Natural killer cell (primary cell): ENCODE data around the gene COL15A1. TPM values are rescaled to one million over a fixed set of nuclear protein-coding genes. Genes with fewer than 3 reads are reported as not detected.

Source experiments
- ATAC-seq, 3 donors: fragments of 150-1000 bp in 2 of 3; fragments of 200-7000 bp in 1 of 3; cut with Tn5 transposase; 1 replicate in 1 of 3; 2 replicates in 2 of 3; pipeline ENCODE4 v1.10.0; 2021; ENCODE audit warnings: mild to moderate bottlenecking in 2 of 3, moderate library complexity in 2 of 3
- DNase-seq, 2 donors: peaks; one replicate each; pipeline versions ENCODE4 v3.0.0 to v3.0.0-alpha.2; 2013 to 2021; ENCODE audit warnings: mixed read lengths in 1 of 2
- H3K27ac ChIP-seq: one replicate; pipeline ENCODE4 v1.5.1; 2013; ENCODE audit warnings: mild to moderate bottlenecking, low read length
- H3K27me3 ChIP-seq: one replicate; pipeline ENCODE4 v1.6.1; 2013; ENCODE audit warnings: low read length; ENCODE audit not compliant: control insufficient read depth, insufficient read depth
- H3K36me3 ChIP-seq: one replicate; pipeline ENCODE4 v1.6.1; 2013; ENCODE audit warnings: low read length; ENCODE audit not compliant: control insufficient read depth, insufficient read depth
- H3K4me1 ChIP-seq: one replicate; pipeline ENCODE4 v1.6.1; 2013; ENCODE audit warnings: low read length; ENCODE audit not compliant: control insufficient read depth, insufficient read depth
- H3K4me3 ChIP-seq: one replicate; pipeline ENCODE4 v1.5.1; 2013; ENCODE audit warnings: low read length
- H3K9me3 ChIP-seq: one replicate; pipeline ENCODE4 v1.6.1; 2013; ENCODE audit warnings: low read length; ENCODE audit not compliant: control insufficient read depth, insufficient read depth
- H3K27ac Mint-ChIP-seq, 2 donors: one replicate each; pipeline ENCODE4 v1.8.0; 2022; ENCODE audit warnings: mild to moderate bottlenecking in 2 of 2, mixed read lengths in 2 of 2, moderate library complexity in 1 of 2
- H3K27me3 Mint-ChIP-seq, 2 donors: one replicate each; pipeline ENCODE4 v1.8.0; 2022; ENCODE audit warnings: low read depth in 2 of 2, mixed read lengths in 2 of 2
- H3K36me3 Mint-ChIP-seq: one replicate; pipeline ENCODE4 v1.8.0; 2022; ENCODE audit warnings: mixed read lengths
- H3K4me1 Mint-ChIP-seq, 2 donors: one replicate each; pipeline ENCODE4 v1.8.0; 2022; ENCODE audit warnings: mixed read lengths in 2 of 2
- H3K4me3 Mint-ChIP-seq: one replicate; pipeline ENCODE4 v1.8.0; 2022; ENCODE audit warnings: mild to moderate bottlenecking, moderate library complexity, mixed read lengths
- H3K9me3 Mint-ChIP-seq, 2 donors: one replicate each; pipeline ENCODE4 v1.8.0; 2022; ENCODE audit warnings: mixed read lengths in 2 of 2
- WGBS: methylation state at CpG from one replicate; pipeline ENCODE4 v1.1.7; 2013; ENCODE audit warnings: missing lambda C conversion rate; ENCODE audit not compliant: insufficient coverage; 5-methylcytosine and 5-hydroxymethylcytosine counted together
- intact Hi-C: fragments of 100-400 bp; cut with micrococcal nuclease; formaldehyde crosslinking; loops from one replicate; pipeline ENCODE4 v1.14.2; 2022
- total RNA-seq, 4 donors: library from RNA; stranded (reverse); fragments of 120-200 nt in 1 of 4; gene quantifications; one replicate each; pipeline versions ENCODE4 v1.2.3 to v1.2.4, GENCODE V29; 2013 to 2022
- TF ChIP-seq, protein P1 (sequence below): fragments of 200-600 bp; IDR thresholded peaks from one replicate; pipeline ENCODE4 v1.8.0; 2022; ENCODE audit warnings: antibody characterized with exemption

Gene COL15A1
- total RNA-seq, 3 donors from 2014 or later (not counting 1 experiment from before 2014, with no cell fraction given), result 0.18 to 0.82 (median 0.19) TPM

DNA sequence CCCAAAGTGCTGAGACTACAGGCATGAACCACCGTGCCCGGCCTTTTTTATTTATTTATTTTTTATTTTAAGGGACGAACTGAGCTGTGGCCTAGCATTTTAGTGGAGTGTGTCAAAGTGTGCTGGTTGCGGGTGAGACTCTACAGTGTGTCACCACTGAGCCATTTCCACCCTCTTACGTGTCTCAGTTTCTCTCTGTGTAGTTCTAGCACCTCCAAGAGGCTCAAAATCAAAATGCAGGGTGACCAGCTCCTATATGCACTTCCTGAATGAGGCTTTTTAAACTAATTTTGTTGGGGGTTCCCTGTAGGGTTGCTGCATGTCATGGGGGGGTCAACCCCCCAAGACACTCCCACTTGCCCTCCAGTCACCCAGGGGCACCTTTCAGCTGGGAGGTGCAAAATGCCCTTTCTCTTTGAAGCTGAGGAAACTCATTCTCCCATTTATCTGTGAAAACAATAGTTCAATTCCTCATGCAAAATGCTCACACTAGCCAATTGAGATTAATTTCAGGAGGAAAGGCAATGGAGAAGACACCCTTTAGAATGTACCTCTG, 69.3 kb downstream of the COL15A1 start:
- peaks cover 34 to 36% of the 10 kb centered on the region in 2 donors for H3K4me1 Mint-ChIP-seq
- no peaks in the 10 kb centered on the region for H3K27me3 Mint-ChIP-seq
- Histone ChIP-seq H3K4me1 (peaks cover 7% of the 10 kb centered on the region), H3K9me3 (peaks cover 3% of the 10 kb centered on the region), H3K36me3 (no peaks in the 10 kb centered on the region), H3K27me3 (no peaks in the 10 kb centered on the region), H3K27ac (peak overlapping the region; percentile 79), H3K4me3 (no peak overlapping the region)
- peak in 1 of 2 donors; percentile 54 for DNase-seq
- intact Hi-C loops, result loop anchor here (1.0 to 2.0 kb wide), 2 partner anchors 38 to 164 kb away; no protein-coding TSS in a partner anchor
- TF ChIP-seq, protein P1, sequence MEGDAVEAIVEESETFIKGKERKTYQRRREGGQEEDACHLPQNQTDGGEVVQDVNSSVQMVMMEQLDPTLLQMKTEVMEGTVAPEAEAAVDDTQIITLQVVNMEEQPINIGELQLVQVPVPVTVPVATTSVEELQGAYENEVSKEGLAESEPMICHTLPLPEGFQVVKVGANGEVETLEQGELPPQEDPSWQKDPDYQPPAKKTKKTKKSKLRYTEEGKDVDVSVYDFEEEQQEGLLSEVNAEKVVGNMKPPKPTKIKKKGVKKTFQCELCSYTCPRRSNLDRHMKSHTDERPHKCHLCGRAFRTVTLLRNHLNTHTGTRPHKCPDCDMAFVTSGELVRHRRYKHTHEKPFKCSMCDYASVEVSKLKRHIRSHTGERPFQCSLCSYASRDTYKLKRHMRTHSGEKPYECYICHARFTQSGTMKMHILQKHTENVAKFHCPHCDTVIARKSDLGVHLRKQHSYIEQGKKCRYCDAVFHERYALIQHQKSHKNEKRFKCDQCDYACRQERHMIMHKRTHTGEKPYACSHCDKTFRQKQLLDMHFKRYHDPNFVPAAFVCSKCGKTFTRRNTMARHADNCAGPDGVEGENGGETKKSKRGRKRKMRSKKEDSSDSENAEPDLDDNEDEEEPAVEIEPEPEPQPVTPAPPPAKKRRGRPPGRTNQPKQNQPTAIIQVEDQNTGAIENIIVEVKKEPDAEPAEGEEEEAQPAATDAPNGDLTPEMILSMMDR, result peak; percentile 49
- H3K36me3 Mint-ChIP-seq, result no peaks in the 10 kb centered on the region
- ATAC-seq, result peak; percentile 88 to 97 (median 95)
- H3K27ac Mint-ChIP-seq, result peak overlapping the region; percentile 86 to 94
- WGBS, result 66% methylated on average over 5 of the region's 5 CpGs
- H3K4me3 Mint-ChIP-seq, result peak overlapping the region; percentile 71
- H3K9me3 Mint-ChIP-seq, result no peaks in the 10 kb centered on the region

DNA sequence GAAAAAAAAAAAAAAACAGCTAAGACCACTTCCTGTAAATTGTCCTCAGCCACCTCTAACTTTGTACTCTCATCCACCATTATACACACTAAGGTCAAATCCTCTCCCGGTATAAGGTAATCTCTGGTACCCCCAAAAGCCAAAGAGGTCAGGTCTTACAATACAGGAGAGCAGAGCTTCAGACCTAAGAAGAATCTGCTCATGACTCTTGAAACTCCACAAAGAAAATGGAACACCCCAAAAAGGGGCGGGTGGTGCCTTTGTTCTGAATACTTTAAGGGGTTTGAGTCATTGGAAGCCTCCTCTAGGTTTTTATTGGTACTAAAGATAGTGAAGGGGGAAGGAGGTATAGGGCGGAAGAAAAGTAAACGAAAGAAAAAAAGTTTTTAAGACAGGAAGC, 69.8 kb downstream of the COL15A1 start:
- peak in 1 of 2 donors; percentile 43 for DNase-seq
- ATAC-seq, result peak; percentile 36 to 38 (median 37)
- Histone ChIP-seq H3K4me3 (no peak overlapping the region), H3K36me3 (no peaks in the 10 kb centered on the region), H3K9me3 (peaks cover 3% of the 10 kb centered on the region), H3K27me3 (no peaks in the 10 kb centered on the region), H3K27ac (peak overlapping the region; percentile 79), H3K4me1 (peaks cover 7% of the 10 kb centered on the region)
- H3K4me3 Mint-ChIP-seq, result peak overlapping the region; percentile 71
- TF ChIP-seq, protein P1, result no peak
- intact Hi-C loops, result loop anchor here (1.0 to 2.0 kb wide), 2 partner anchors 38 to 165 kb away; no protein-coding TSS in a partner anchor
- H3K27ac Mint-ChIP-seq, result peak overlapping the region; percentile 86 to 94
- H3K9me3 Mint-ChIP-seq, result no peaks in the 10 kb centered on the region
- no peaks in the 10 kb centered on the region for H3K27me3 Mint-ChIP-seq
- H3K36me3 Mint-ChIP-seq, result no peaks in the 10 kb centered on the region
- 15% methylated on average over 4 of the region's 4 CpGs for WGBS
- peaks cover 39 to 41% of the 10 kb centered on the region in 2 donors for H3K4me1 Mint-ChIP-seq

DNA sequence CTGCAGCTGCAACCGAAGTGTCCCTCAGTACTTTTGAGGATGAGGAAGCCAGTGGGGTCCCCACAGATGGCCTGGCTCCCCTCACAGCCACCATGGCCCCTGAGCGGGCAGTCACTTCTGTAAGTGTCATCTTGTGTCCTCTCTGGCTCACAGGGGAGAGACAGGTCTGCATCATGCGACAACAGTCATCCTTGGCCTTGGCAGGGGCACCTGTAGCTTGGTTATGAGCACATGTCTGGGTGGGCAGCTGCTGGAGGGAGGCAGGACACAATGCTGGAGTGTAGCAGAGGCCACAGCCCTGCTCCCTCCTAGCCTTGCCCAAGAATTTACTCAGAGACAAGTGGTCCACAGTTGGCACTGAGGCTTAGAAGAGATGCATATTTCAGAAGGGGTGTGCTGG, 71.7 kb downstream of the COL15A1 start:
- no peak overlapping the region for H3K27ac ChIP-seq
- H3K36me3 ChIP-seq, result no peaks in the 10 kb centered on the region
- no peaks in the 10 kb centered on the region for H3K27me3 ChIP-seq
- H3K4me3 Mint-ChIP-seq, result no peak overlapping the region
- H3K4me3 ChIP-seq, result no peak overlapping the region
- peaks cover 54 to 58% of the 10 kb centered on the region in 2 donors for H3K4me1 Mint-ChIP-seq
- 98% methylated on average over 3 of the region's 3 CpGs for whole genome bisulfite sequencing
- H3K36me3 Mint-ChIP-seq, result no peaks in the 10 kb centered on the region
- H3K9me3 ChIP-seq, result peaks cover 2% of the 10 kb centered on the region
- no peak for ATAC-seq
- H3K4me1 ChIP-seq, result peaks cover 13% of the 10 kb centered on the region
- TF ChIP-seq, protein P1, result no peak
- no peak for DNase-seq
- H3K27me3 Mint-ChIP-seq, result no peaks in the 10 kb centered on the region
- intact Hi-C loops, result loop anchor here (5.0 kb wide), 1 partner anchor 42 kb away; no protein-coding TSS in a partner anchor
- no peaks in the 10 kb centered on the region for H3K9me3 Mint-ChIP-seq
- H3K27ac Mint-ChIP-seq, result peak overlapping the region; percentile 59 to 80
